ENCODE measurements around the gene ZDHHC3.
"Not testable (repeated sequence)": the region's sequence is repeated elsewhere in the genome, so short reads cannot be mapped to it uniquely, and the experiment has no call there.

ZDHHC3 gene

DNA sequence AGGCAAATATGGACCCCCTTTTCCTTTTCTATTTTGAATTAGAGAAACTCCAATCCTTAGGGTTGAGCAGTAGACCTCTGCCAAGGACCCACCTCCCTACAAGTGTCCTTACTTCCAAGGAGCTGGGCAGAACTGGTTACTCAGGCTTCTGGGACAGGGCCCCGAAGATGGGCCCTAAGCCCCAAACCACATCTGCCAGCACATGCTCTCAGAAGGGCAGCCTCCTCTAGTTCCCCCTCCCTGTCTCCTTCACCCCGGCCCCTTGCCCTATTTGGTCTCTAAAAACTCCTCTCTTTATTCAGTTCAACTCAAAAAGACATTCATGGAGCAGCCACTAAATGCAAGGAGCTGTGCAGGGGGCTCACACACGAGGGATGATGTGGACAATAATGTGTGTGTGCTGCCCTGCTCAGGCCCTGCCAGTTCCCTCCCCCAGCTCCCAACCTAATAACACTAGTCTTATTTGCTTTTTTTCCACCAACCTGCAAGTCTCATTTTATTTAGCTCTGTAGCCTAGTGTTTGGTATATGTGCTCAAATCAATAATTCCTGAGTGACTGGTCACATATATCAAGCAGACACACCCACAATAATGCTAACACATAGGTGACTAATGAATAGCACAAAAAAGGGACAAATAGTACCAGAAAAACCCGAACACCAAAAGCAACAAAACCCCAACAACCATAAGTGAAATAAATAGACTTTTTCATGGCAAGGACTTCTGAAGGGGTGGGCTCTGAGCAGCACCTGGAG is 12.2 kb downstream of the ZDHHC3 start:
- DNase-seq (ENCODE audit: low read depth) = no peak

- DNase-seq (ENCODE audit: low read depth) = no peak
These were observed 13.2 kb downstream of the ZDHHC3 start for GRCh38 chr3:44962621-44963393.

GRCh38 chr3:44961888-44962287 is 14.1 kb downstream of the ZDHHC3 start:
- DNase-seq (ENCODE audit: low read depth) = no peak

GRCh38 chr3:44960387-44961026 is 15.5 kb downstream of the ZDHHC3 start:
- DNase-seq (ENCODE audit: low read depth) = no peak

GRCh38 chr3:44958386-44958785 is 17.6 kb downstream of the ZDHHC3 start:
- DNase-seq (ENCODE audit: low read depth) = no peak

- DNase-seq (ENCODE audit: low read depth) = no peak
These were observed 18.0 kb downstream of the ZDHHC3 start for GRCh38 chr3:44957986-44958385.

DNA sequence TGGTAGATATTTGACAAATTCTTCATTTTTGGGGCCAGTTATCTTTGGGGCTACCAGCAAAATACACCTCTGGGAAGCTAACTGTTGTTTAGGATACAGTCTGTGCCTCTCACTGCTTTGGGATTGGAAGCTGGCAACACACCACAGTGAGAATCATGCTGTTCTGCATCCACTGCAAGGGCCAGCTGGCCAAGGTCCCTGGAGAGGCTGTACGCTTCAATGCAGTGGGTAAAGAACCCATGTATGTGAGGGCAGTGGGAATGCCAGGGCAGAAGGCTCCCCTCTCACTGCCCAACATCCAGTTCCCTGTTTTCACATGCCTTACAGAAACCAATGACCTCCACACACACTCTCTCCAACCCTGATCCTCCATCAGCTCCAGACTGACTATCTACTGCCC is 20.1 kb downstream of the ZDHHC3 start:
- no peak for DNase-seq (ENCODE audit: low read depth)

GRCh38 chr3:44954962-44955361 is 21.0 kb downstream of the ZDHHC3 start:
- DNase-seq (ENCODE audit: low read depth) = no peak

DNA sequence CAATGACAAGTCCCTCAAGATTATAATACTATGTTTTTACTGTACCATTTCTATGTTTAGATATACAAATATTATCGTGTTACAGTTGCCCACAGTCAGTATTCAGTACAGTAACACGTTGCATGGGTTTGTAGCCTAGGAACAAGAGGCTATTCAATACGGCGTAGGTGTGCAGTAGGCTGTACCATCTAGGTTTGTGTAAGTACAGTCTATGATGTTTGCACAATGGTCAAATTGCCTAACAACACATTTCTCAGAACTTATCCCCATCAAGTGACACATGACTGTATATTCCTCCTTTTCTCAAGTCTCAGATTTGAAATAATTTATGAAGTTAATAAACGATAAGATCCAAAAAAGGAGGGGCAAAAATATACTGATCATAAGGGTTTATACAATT is 21.7 kb downstream of the ZDHHC3 start:
- no peak for DNase-seq (ENCODE audit: low read depth)

- DNase-seq (ENCODE audit: low read depth) = no peak
These were observed 23.3 kb downstream of the ZDHHC3 start for GRCh38 chr3:44952689-44953088.

DNA sequence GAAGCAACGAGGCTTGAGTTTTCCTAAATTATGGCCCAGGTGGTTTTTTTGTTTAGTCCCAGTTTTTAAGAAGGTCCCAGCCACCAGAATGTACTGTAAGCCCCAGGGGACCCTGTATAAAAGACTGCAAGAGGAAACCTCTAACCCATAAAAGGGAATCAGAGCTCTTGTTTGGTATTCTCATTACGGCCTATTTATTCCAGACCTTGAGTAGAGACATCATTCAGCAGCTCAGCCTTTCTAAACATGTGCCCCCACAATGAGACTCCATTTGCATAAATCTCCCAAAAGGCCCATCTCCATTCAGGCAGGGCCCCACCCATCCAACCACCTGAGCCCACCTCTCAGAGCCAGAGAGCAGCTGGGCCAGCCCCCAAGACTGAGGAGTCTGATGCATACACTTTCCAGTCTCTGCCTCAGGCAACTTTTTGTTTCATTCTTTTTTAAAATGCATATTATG is 25.7 kb downstream of the ZDHHC3 start:
- DNase-seq (ENCODE audit: low read depth) = no peak

DNA sequence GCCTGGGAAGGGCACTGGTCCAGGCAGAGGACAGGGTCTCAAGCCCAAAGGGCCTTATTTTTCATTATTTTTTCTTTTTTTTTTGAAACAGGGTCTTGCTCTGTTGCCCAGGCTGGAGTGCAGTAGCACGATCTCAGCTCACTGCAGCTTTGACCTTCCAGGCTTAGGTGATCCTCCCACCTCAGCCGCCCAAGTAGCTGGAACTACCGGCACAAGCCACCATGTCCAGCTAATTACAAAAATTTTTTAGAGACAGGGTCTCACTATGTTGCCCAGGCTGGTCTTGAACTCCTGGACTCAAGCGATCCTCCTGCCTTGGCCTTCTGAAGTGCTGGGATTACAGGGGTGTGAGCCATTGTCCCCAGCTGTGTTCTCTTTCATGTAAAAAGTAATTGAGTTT is 26.2 kb downstream of the ZDHHC3 start:
- DNase-seq (ENCODE audit: low read depth) = not testable (repeated sequence)

DNA sequence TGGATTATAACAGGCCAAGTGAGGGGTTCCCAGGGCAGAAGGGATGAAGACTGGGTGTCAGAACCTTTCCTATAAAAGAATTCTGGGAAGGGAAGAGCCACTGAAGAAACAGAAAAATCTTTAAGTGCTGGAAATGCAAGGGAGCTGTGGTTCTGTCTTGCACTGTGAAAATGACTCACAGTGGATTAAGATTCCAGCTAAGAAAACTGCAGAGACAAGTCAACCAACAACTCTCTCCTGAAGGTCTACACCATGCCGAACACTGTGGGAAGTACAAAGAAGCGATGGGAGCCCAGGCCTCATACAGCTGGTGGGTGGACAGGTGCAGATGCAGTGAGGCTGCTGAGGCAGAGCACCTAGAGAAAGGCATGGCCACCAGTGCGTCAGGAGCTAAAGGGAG is 27.7 kb downstream of the ZDHHC3 start:
- no peak for DNase-seq (ENCODE audit: low read depth)

GRCh38 chr3:44942202-44942921 is 33.6 kb downstream of the ZDHHC3 start:
- DNase-seq (ENCODE audit: low read depth) = no peak

GRCh38 chr3:44939581-44940036 is 36.4 kb downstream of the ZDHHC3 start:
- DNase-seq (ENCODE audit: low read depth) = no peak

- no peak for DNase-seq (ENCODE audit: low read depth)
These were observed 42.7 kb downstream of the ZDHHC3 start for GRCh38 chr3:44932986-44933944.

DNA sequence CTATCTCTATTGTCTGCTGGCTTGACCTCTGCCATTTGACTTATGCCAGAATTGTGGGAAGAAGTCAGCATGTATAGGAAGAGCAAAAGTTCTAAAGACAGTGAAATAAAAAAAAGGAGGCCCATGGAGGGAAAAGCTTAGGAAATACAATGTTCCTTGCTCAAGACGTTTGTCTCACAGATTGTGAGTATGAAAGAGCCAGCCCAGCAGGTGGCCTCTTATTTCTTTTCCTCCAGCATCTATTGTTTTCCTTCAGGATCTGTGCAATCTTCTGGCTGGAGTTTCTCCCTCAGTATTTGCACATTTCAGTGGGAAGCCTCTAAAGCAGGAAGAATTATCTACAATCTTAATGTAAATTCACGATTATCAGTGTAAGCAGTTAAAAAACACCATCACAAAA is 43.7 kb downstream of the ZDHHC3 start:
- DNase-seq (ENCODE audit: low read depth) = no peak

- DNase-seq (ENCODE audit: low read depth) = no peak
These were observed 44.2 kb downstream of the ZDHHC3 start for GRCh38 chr3:44931791-44932190.

GRCh38 chr3:44930911-44931310 is 45.1 kb downstream of the ZDHHC3 start:
- DNase-seq (ENCODE audit: low read depth) = no peak

DNA sequence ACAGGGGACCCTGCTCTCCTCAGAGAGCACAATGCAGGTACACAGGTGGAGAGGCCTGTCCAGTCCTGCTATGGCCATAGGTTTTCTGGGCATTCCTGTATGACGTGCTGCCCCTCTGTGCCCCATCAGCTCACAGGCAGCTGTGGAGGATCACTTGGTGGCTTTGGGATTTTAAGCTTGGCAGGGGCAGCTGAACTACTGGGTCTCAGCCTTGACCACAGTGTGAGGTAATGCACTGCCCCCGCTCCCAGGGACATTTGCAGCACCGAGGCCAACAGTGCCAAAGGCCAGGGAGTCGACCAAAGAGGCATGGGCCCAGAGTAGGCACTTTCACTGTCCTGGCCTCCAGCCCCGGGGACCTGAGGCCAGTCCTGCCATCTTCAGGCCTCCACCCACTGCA is 46.2 kb downstream of the ZDHHC3 start:
- no peak for DNase-seq (ENCODE audit: low read depth)

GRCh38 chr3:44927371-44927770 is 48.6 kb downstream of the ZDHHC3 start:
- no peak for DNase-seq (ENCODE audit: low read depth)
